Thyroid gland (tissue), 4 donors: ENCODE measurements around the gene CPNE2. TPM values are rescaled to one million over a fixed set of nuclear protein-coding genes. Genes with fewer than 3 reads are reported as not detected.
A peak's percentile ranks its signal among the peaks of the same experiment; 100 is the strongest.

ENCODE experiments used
- DNase-seq, 2 donors: peaks; one replicate each; pipeline ENCODE4 v3.0.0-alpha.2; 2019
- H3K27ac ChIP-seq, 3 donors: fragments of 200-600 bp; sonication (generic); 1 replicate in 2 of 3; 2 replicates in 1 of 3; pipeline ENCODE4 v1.5.1; 2016 to 2019; ENCODE audit warnings: mild to moderate bottlenecking in 1 of 3, moderate library complexity in 1 of 3
- H3K27me3 ChIP-seq: fragments of 200-600 bp; sonication (generic); one replicate; pipeline ENCODE4 v1.5.1; 2019
- H3K36me3 ChIP-seq, 2 donors: fragments of 200-600 bp; sonication (generic); one replicate each; pipeline ENCODE4 v1.5.1; 2016 to 2019
- H3K4me1 ChIP-seq, 2 donors: fragments of 200-600 bp; sonication (generic); one replicate each; pipeline ENCODE4 v1.5.1; 2017 to 2019
- H3K4me3 ChIP-seq, 3 donors: fragments of 200-600 bp; sonication (generic); replicated peaks in 1 of 3; 1 replicate in 2 of 3; 2 replicates in 1 of 3; pipeline ENCODE4 v1.5.1; 2016; ENCODE audit warnings: mild to moderate bottlenecking in 1 of 3
- H3K9me3 ChIP-seq: fragments of 200-600 bp; sonication (generic); one replicate; pipeline ENCODE4 v1.5.1; 2017
- CTCF ChIP-seq, 6 experiments: fragments of 200-600 bp in 3 of 6; fragments of 450-650 bp in 3 of 6; sonication (generic) in 3 of 6; IDR thresholded peaks; one replicate each; pipeline ENCODE4 v1.5.1; 2016 to 2019; ENCODE audit warnings: antibody characterized with exemption in 6 of 6, mild to moderate bottlenecking in 2 of 6, inconsistent platforms in 1 of 6, moderate library complexity in 1 of 6
- POLR2A ChIP-seq, 2 donors: fragments of 450-650 bp; IDR thresholded peaks; one replicate each; pipeline ENCODE4 v1.6.1; 2017; ENCODE audit warnings: antibody characterized with exemption in 2 of 2, mild to moderate bottlenecking in 2 of 2, moderate library complexity in 1 of 2
- WGBS, 2 donors: methylation state at CpG; one replicate each; pipeline ENCODE4 v1.1.5; 2017; 5-methylcytosine and 5-hydroxymethylcytosine counted together
- intact Hi-C: fragments of 100-400 bp; cut with DNase I; formaldehyde crosslinking; loops from one replicate; pipeline ENCODE4 v1.15.1; 2023
- total RNA-seq, 4 donors: library from RNA; depleted of rRNA; stranded (reverse); fragments of >200 nt; gene quantifications; one replicate each; pipeline ENCODE4 v1.2.3, GENCODE V29; 2016

CPNE2 gene
- total RNA-seq, 4 donors from 2014 or later: 26.6 to 33.3 (median 29.2) TPM

DNA sequence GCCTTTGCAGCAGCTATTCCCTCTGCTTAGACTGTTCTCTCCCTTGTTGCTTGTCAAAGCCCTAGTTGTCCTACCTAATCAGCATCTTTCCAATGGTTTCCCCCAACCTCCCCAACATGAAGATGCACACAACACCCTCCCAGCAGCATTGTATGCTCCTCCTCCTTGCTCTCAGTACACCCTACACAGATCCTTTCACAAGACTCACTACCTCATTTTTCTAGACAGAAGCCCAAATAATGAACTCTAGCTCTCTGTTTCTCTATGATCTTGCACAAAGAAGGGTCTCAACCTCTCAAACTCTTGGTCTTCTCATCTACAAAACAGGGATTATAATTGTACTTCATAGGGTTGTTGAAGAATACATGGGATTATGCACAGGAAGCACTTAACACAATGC is 74.1 kb downstream of the CPNE2 start:
- no peak overlapping the region for H3K4me3 ChIP-seq
- intact Hi-C loops: loop anchor here (5.0 kb wide), 1 partner anchor 84 kb away; no protein-coding TSS in a partner anchor
- TF ChIP-seq POLR2A (IDR thresholded peaks at IDR 0.05): no peak
- TF ChIP-seq CTCF (IDR thresholded peaks at IDR 0.05): no peak
- peaks cover 29 to 40% of the 10 kb centered on the region in 2 donors for H3K36me3 ChIP-seq
- no peaks in the 10 kb centered on the region for H3K27me3 ChIP-seq
- no peaks in the 10 kb centered on the region for H3K9me3 ChIP-seq
- DNase-seq: no peak
- H3K4me1 ChIP-seq: peaks cover 22 to 24% of the 10 kb centered on the region in 2 donors
- H3K27ac ChIP-seq: peak overlapping the region; percentile 69 to 87 (median 77)

- Histone ChIP-seq H3K36me3 (peaks cover 34 to 42% of the 10 kb centered on the region in 2 donors), H3K27me3 (no peaks in the 10 kb centered on the region), H3K9me3 (no peaks in the 10 kb centered on the region), H3K4me3 (no peak overlapping the region), H3K4me1 (peaks cover 22 to 24% of the 10 kb centered on the region in 2 donors), H3K27ac (peak overlapping the region; percentile 69 to 87 (median 77))
- DNase-seq: peak; percentile 83 to 85
- no peak for TF ChIP-seq CTCF (IDR thresholded peaks at IDR 0.05)
- peak in 1 of 2 donors; percentile 27 for TF ChIP-seq POLR2A (IDR thresholded peaks at IDR 0.05)
- intact Hi-C loops: loop anchor here (5.0 kb wide), 1 partner anchor 85 kb away; no protein-coding TSS in a partner anchor
- WGBS, 2 donors: 22 to 36% methylated on average over 7 of the region's 7 CpGs
Observed at GRCh38 chr16:57166951-57167350, 74.6 kb downstream of the CPNE2 start.

GRCh38 chr16:57167538-57167937 is 75.2 kb downstream of the CPNE2 start:
- Histone ChIP-seq H3K9me3 (no peaks in the 10 kb centered on the region), H3K4me3 (no peak overlapping the region), H3K27ac (peak overlapping the region; percentile 69 to 87 (median 77)), H3K27me3 (no peaks in the 10 kb centered on the region), H3K36me3 (peaks cover 35 to 41% of the 10 kb centered on the region in 2 donors), H3K4me1 (peaks cover 22 to 24% of the 10 kb centered on the region in 2 donors)
- intact Hi-C loops: loop anchor here (5.0 kb wide), 1 partner anchor 85 kb away; no protein-coding TSS in a partner anchor
- TF ChIP-seq POLR2A (IDR thresholded peaks at IDR 0.05) (no peak), CTCF (IDR thresholded peaks at IDR 0.05) (no peak)
- peak in 1 of 2 donors; percentile 35 for DNase-seq
- WGBS, 2 donors: 16 to 35% methylated on average over 3 of the region's 3 CpGs

- H3K27me3 ChIP-seq: no peaks in the 10 kb centered on the region
- H3K4me3 ChIP-seq: no peak overlapping the region
- peak; percentile 44 to 47 for DNase-seq
- TF ChIP-seq POLR2A (IDR thresholded peaks at IDR 0.05) (no peak), CTCF (IDR thresholded peaks at IDR 0.05) (peak in 5 of 6 experiments; percentile 30 to 96 (median 70))
- no peaks in the 10 kb centered on the region for H3K9me3 ChIP-seq
- 6% methylated on average over 4 of the region's 4 CpGs for WGBS, 2 donors
- peaks cover 22 to 24% of the 10 kb centered on the region in 2 donors for H3K4me1 ChIP-seq
- intact Hi-C loops: loop anchor here (5.0 kb wide), 1 partner anchor 86 kb away; no protein-coding TSS in a partner anchor
- peaks cover 31 to 44% of the 10 kb centered on the region in 2 donors for H3K36me3 ChIP-seq
- peak overlapping the region; percentile 69 to 87 (median 77) for H3K27ac ChIP-seq
Observed at GRCh38 chr16:57167953-57168352, 75.6 kb downstream of the CPNE2 start.

DNA sequence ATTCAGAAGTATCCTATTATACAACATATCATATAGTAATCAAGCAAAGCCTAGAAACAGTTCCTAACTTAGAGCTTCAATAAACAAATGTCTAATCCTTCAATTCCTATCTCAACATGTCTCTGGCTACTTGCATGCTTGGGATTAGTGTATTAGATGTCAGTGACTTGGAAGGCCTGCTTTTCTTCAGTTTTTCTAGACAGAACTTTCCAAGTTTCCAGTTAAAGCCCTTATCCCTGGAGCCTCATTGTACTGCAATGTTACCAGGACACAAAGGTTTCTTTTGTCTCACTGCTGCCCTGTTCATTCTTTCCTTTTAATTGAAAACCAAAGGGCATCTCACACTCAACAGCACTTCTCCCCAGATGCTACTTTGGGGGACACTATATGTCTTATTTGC is 76.9 kb downstream of the CPNE2 start:
- TF ChIP-seq POLR2A (IDR thresholded peaks at IDR 0.05) (no peak), CTCF (IDR thresholded peaks at IDR 0.05) (no peak)
- no peak for DNase-seq
- no peaks in the 10 kb centered on the region for H3K9me3 ChIP-seq
- no peak overlapping the region for H3K4me3 ChIP-seq
- intact Hi-C loops: loop anchor here (5.0 kb wide), 1 partner anchor 87 kb away; no protein-coding TSS in a partner anchor
- no peaks in the 10 kb centered on the region for H3K27me3 ChIP-seq
- H3K36me3 ChIP-seq: peaks cover 21 to 39% of the 10 kb centered on the region in 2 donors
- H3K27ac ChIP-seq: no peak overlapping the region
- peaks cover 23 to 24% of the 10 kb centered on the region in 2 donors for H3K4me1 ChIP-seq
